Measurements from ENCODE around the gene NRARP. TPM values are rescaled to one million over a fixed set of nuclear protein-coding genes. Genes with fewer than 3 reads are reported as not detected.
A peak's percentile ranks its signal among the peaks of the same experiment; 100 is the strongest.

NRARP gene
- total and polyA plus RNA-seq, 2 of the 8 experiments (the other 6 are each of a cell fraction or from before 2014, with no cell fraction given) = 32.5 to 37.2 TPM

DNA sequence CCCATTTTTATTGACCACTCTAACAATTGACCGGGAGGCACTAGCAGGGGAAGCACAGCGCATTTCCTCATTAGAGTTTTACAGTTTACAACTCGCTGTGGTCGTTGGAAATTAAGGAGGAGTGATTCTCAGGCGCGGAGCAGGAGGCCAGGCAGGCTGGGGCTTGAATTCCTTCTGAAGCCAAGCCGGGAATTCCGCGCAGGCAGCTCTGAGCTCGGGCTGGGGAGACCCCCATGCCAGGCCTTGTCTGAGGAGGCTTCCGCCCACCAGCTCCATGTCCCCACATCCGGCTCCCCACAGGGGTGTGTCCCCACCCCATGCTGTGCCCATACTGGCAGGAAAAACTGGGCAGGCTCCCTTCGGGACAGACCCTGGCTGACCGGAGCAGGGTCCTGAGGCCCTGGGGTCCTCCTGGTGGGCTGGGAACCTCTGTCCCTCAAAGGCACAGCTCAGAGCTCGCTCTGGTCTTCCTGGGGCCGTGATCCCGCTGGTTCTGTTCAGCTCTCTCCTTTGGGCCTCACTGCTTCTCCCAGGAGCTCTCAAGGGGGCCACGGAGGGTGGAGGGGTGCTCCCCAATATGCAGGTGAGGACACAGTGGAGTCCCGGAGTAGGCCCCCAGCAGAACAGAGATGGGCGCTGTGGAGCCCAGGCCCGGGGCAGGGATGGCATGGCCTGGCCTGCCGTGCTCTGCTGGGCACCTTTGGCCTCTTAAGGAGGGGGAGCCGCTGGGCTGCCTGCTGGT is 1.3 kb upstream of the NRARP start:
- ChIA-PET CTCF (ENCODE audit: partially characterized antibody) (interaction anchor here (0.7 to 4.7 kb wide), 19 partner anchors 9 to 274 kb away, joined by 3 to 55 read pairs (median 4); no protein-coding TSS in a partner anchor), POLR2A (ENCODE audit: partially characterized antibody) (interaction anchor here (0.9 to 10.0 kb wide), 5 partner anchors 12 to 120 kb away, joined by 3 to 129 read pairs (median 4); partner anchors contain the start of genes EXD3, NELFB and NOXA1)
- H4K5ac ChIP-seq (ENCODE audit: insufficient read length, low read depth, low read length) = no peak overlapping the region
- H3K4me3 ChIP-seq (ENCODE audit: extremely low read depth in 1 of 4, insufficient read depth in 2 of 4, low read depth in 3 of 4, low read length in 4 of 4) = peak overlapping the region; percentile 29 to 62 (median 39); a peak in 6 of 8 replicates
- peak overlapping the region; percentile 72; the same call in 1 of the 2 replicates for H2BK20ac ChIP-seq (ENCODE audit: low read length)
- DNase-seq (ENCODE audit: low read depth in 1 of 2, low spot score in 2 of 2) (peak in 1 of 2 experiments; percentile 66), FAIRE-seq (no peak)
- no peak overlapping the region for H2AFZ ChIP-seq (ENCODE audit: low read length)
- H3K9ac ChIP-seq (replicated peaks in 1 of 4; ENCODE audit: extremely low read depth in 1 of 4, low read depth in 3 of 4, low read length in 3 of 4) = no peak overlapping the region
- peak overlapping the region; percentile 76 to 79 for H3K4me2 ChIP-seq (ENCODE audit: insufficient read depth in 1 of 2, low read depth in 2 of 2, low read length in 2 of 2)
- H3K4ac ChIP-seq (replicated peaks; ENCODE audit: insufficient read length, low read depth, low read length) = peak overlapping the region; percentile 9
- peak overlapping the region; percentile 58 for H4K8ac ChIP-seq (ENCODE audit: extremely low read depth, insufficient read depth, low read length)
- H3K56ac ChIP-seq (replicated peaks; ENCODE audit: insufficient read length, low read depth, low read length) = no peak overlapping the region
- peak overlapping the region; percentile 72; the same call in 1 of the 2 replicates for H2BK15ac ChIP-seq (ENCODE audit: low read length)
- no peaks in the 10 kb centered on the region for H3K36me3 ChIP-seq (ENCODE audit: control insufficient read depth in 2 of 4, insufficient read depth in 4 of 4, low read length in 3 of 4)
- H3K79me1 ChIP-seq (ENCODE audit: low read depth, low read length) = peaks cover 3% of the 10 kb centered on the region
- peaks cover 11% of the 10 kb centered on the region for H3K23me2 ChIP-seq (ENCODE audit: low read depth, low read length)
- peak overlapping the region; percentile 39; the same call in 1 of the 2 replicates for H2AK5ac ChIP-seq (ENCODE audit: low read depth, low read length)
- H3K23ac ChIP-seq (ENCODE audit: insufficient read length) = no peak overlapping the region
- H2BK12ac ChIP-seq (ENCODE audit: low read depth, low read length) = peak overlapping the region; percentile 87; the same call in 1 of the 2 replicates
- H4K20me1 ChIP-seq (replicated peaks in 1 of 2; ENCODE audit: control insufficient read depth in 1 of 2, insufficient read depth in 2 of 2, low read length in 2 of 2) = peaks cover 0 to 9% of the 10 kb centered on the region in 2 experiments
- peaks cover 0 to 16% (median 7%) of the 10 kb centered on the region in 4 experiments; a peak in 5 of 7 replicates for H3K27me3 ChIP-seq (replicated peaks in 1 of 4; ENCODE audit: control insufficient read depth in 3 of 4, extremely low read depth in 1 of 4, insufficient read depth in 3 of 4, low read length in 3 of 4)
- TF ChIP-seq, protein P1, sequence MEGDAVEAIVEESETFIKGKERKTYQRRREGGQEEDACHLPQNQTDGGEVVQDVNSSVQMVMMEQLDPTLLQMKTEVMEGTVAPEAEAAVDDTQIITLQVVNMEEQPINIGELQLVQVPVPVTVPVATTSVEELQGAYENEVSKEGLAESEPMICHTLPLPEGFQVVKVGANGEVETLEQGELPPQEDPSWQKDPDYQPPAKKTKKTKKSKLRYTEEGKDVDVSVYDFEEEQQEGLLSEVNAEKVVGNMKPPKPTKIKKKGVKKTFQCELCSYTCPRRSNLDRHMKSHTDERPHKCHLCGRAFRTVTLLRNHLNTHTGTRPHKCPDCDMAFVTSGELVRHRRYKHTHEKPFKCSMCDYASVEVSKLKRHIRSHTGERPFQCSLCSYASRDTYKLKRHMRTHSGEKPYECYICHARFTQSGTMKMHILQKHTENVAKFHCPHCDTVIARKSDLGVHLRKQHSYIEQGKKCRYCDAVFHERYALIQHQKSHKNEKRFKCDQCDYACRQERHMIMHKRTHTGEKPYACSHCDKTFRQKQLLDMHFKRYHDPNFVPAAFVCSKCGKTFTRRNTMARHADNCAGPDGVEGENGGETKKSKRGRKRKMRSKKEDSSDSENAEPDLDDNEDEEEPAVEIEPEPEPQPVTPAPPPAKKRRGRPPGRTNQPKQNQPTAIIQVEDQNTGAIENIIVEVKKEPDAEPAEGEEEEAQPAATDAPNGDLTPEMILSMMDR (IDR thresholded peaks at IDR 0.05; ENCODE audit: control extremely low read depth in 1 of 3, insufficient read depth in 1 of 3, low read depth in 1 of 3, low read length in 3 of 3) = no peak
- TF ChIP-seq ASH2L (IDR thresholded peaks at IDR 0.05; ENCODE audit: low read length) (peak; percentile 0), HDAC2 (IDR thresholded peaks at IDR 0.05; ENCODE audit: borderline replicate concordance in 1 of 2, low read depth in 2 of 2, low read length in 2 of 2) (no peak), SIX5 (IDR thresholded peaks at IDR 0.05; ENCODE audit: low read depth, low read length) (no peak), ZNF274 (IDR thresholded peaks at IDR 0.05; ENCODE audit: borderline replicate concordance, extremely low read depth, low read length) (no peak)
- TF ChIP-seq, protein P2, sequence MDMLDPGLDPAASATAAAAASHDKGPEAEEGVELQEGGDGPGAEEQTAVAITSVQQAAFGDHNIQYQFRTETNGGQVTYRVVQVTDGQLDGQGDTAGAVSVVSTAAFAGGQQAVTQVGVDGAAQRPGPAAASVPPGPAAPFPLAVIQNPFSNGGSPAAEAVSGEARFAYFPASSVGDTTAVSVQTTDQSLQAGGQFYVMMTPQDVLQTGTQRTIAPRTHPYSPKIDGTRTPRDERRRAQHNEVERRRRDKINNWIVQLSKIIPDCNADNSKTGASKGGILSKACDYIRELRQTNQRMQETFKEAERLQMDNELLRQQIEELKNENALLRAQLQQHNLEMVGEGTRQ (IDR thresholded peaks at IDR 0.05; ENCODE audit: low read length) = no peak
- no peaks in the 10 kb centered on the region for H3K9me3 ChIP-seq (ENCODE audit: insufficient read depth in 2 of 2, low read depth in 1 of 2, low read length in 1 of 2)
- no peak overlapping the region for H3K27ac ChIP-seq (ENCODE audit: low read depth, low read length)
- H3K79me2 ChIP-seq (ENCODE audit: control insufficient read depth in 1 of 2, insufficient read depth in 2 of 2, low read length in 2 of 2) = peaks cover 0 to 3% of the 10 kb centered on the region in 2 experiments; a peak in 1 of 4 replicates
- H2BK120ac ChIP-seq (replicated peaks; ENCODE audit: low read depth, low read length) = no peak overlapping the region
- WGBS, 2 experiments (ENCODE audit: extremely low coverage in 1 of 2, insufficient coverage in 1 of 2, insufficient read length in 1 of 2, insufficient replicate concordance in 2 of 2, low coverage in 1 of 2, low lambda C conversion rate in 2 of 2, missing lambda C conversion rate in 1 of 2) = 60% methylated on average over 23 of the region's 23 CpGs; no CpG with 5 or more reads in 1 of the 2 experiments
- peak overlapping the region; percentile 71 for H3K18ac ChIP-seq (ENCODE audit: extremely low read depth, low read length)
- H4K91ac ChIP-seq (replicated peaks; ENCODE audit: insufficient read length, low read length) = peak overlapping the region; percentile 57
- H2BK5ac ChIP-seq (ENCODE audit: low read depth, low read length) = no peak overlapping the region; the same call in 1 of the 2 replicates
- no peak overlapping the region for H3K14ac ChIP-seq (ENCODE audit: insufficient read length)
- peaks cover 0 to 56% (median 45%) of the 10 kb centered on the region in 4 experiments; a peak in 6 of 7 replicates for H3K4me1 ChIP-seq (replicated peaks in 1 of 4; ENCODE audit: control insufficient read depth in 3 of 4, insufficient read depth in 4 of 4, low read length in 3 of 4)
